NCI-H1048 (cell line): ENCODE results near the gene SLC34A1.

Experiments
- DNase-seq: peaks from one replicate; lab custom pipeline; 2025; lab: John Stamatoyannopoulos, UW

The SLC34A1 gene

DNA sequence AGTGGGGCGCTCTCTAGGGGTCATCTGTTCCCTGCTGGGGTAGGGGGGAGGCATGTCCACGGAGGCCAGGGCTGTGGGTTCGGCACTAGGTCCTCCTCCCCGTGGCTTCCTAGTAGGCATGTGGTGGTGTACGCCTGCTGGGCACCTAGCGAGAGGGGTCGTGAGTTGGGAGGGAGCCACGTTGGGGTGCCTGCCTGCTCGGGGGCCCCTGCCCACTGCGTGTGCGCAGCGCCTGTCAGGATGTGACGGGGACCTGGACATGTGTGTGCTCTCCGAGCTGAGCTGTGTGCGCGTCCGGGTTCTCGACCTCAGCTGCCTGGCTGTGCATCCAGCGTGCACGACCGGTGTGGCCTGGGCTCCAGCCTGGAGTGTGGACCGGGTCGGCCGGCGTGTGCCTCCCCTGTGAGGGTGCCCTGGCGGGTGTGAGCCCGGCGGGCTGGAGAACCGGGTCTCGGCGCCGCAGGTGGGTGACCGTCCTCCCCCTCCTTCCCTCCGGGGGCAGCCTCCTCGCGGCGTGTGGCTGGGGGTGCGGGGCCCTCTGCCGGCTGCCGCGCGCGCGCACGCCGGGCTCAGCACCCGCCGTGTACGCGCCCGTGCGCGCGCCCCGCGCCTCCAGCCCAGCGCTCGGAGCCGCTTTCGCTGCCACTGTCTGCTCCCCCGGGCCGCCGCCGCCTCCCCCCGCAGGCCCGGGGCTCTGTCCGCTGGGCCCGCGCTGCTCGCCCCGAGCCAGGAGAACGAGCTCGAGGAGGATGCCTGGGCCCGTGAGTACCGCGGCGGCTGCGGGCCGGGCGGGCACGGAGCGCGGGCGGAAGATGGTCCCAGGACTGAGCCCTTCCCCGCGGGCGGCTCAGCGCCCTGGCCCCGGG is 62.2 kb downstream of the SLC34A1 start, which contains the start of gene PRR7:
Gene PRR7 (plus strand): TSS at position 615 of the 866 bp plus-strand sequence. CDS start 8,254 bp downstream, outside the sequence.
- no peak for DNase-seq

DNA sequence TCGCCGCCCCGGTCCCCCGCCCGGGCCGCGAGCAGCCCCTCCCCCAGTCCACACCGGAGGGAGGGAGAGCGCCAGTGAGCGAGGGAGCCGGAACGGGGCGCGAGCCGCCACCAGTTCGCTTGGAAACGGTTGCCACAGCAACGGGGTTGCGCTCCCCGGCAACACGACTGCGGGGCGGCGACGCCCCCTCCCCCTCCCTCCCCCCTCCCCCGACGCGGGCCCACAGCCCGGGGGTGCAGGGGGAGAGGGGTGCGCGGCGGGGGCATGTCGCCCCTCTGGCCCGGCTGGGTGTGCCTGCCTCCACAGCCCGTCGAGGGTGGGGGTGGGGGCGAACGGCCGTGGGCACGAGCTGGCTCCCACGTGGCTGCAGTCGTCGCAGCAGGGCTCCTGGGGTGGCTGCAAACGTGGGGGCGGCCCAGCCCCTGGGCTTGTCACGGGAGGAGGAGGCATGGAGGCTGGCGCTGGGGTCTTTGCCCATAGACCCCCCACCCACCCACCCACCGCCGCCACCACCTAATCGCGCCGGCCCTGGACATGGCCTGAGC is 62.9 kb downstream of the SLC34A1 start:
- DNase-seq, result no peak

DNA sequence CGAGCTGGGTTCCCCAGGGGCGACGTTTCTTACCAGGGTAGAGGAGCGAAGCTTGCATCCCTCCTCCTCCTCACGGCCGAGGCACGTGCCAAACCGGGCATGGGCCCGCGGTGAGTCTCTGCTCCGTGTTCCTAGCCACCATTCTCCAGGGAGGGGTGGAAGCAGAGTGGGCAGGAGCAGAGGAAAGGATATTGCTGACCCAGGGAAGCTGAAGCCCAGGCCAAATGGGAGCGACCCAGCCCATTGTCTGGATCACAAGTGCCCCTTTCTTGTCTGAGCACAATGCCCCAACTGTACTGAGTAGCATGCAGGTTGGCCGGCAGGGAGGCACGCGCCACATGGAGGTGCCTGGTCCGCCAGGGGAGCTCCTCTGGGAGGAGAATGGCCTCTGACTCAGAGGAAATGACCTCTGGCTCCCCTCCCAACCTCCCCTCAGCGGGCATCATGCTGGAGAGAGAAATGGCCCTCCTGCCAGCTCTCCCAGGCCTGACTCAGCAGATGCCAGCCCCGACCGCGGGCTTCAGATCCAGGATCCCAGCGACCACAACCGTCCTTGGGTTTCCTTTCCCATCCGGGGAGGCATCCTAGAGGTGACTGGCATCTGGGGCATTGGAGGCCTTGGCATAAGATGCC is 63.5 kb downstream of the SLC34A1 start:
- no peak for DNase-seq
